Endothelial cell of umbilical vein (primary cell): Measurements from ENCODE around the gene CCM2. TPM values are rescaled to one million over a fixed set of nuclear protein-coding genes. Genes with fewer than 3 reads are reported as not detected.

Experiments used
- BruUV-seq: library from RNA; stranded (reverse); fragments of 400-500 nt; replicated peaks from 2 replicates; lab custom pipeline; 2021; lab: Mats Ljungman, UMichigan
- CTCF ChIA-PET: fragments of 300-600, 350-600 bp; sonication (Branson Sonifier 250); formaldehyde crosslinking; loops from one replicate; lab custom pipeline; 2021; ENCODE audit warnings: antibody characterized with exemption, inconsistent platforms; lab: Charles Lee
- POLR2A ChIA-PET: fragments of 300-600, 350-600 bp; sonication (Branson Sonifier 250); formaldehyde crosslinking; loops from one replicate; lab custom pipeline; 2021; ENCODE audit warnings: antibody characterized with exemption, inconsistent platforms; lab: Charles Lee
- DNase-seq: peaks from one replicate; pipeline ENCODE4 v3.0.0-alpha.2; 2011; ENCODE audit warnings: low read depth, low spot score
- FAIRE-seq: peaks from 2 replicates; lab custom pipeline; 2011; peaks lifted over from hg19 to GRCh38; lab: Jason Lieb, UNC
- H2AFZ ChIP-seq: 2 replicates; pipeline ENCODE4 v1.6.0; 2012; ENCODE audit warnings: low read depth, low read length, control low read depth, inconsistent platforms
- H3K27ac ChIP-seq: 2 replicates; pipeline ENCODE4 v1.5.1; 2011; ENCODE audit warnings: low read depth, mild to moderate bottlenecking, control low read depth, low read length, moderate library complexity; ENCODE audit not compliant: insufficient read depth
- H3K27me3 ChIP-seq, 2 experiments: 2 replicates each; pipeline versions ENCODE4 v1.6.0 to v1.6.1; 2011; ENCODE audit warnings: low read length in 2 of 2, mixed read lengths in 1 of 2; ENCODE audit not compliant: control insufficient read depth in 2 of 2, insufficient read depth in 2 of 2
- H3K36me3 ChIP-seq, 2 experiments: 2 replicates in 1 of 2; 3 replicates in 1 of 2; pipeline ENCODE4 v1.5.1; 2011; ENCODE audit warnings: low read length in 2 of 2, mild to moderate bottlenecking in 1 of 2, moderate library complexity in 1 of 2; ENCODE audit not compliant: control insufficient read depth in 2 of 2, insufficient read depth in 2 of 2; ENCODE audit errors: extremely low read depth in 1 of 2
- H3K4me1 ChIP-seq: 3 replicates; pipeline ENCODE4 v1.5.1; 2011; ENCODE audit warnings: mild to moderate bottlenecking, low read length; ENCODE audit not compliant: control insufficient read depth, insufficient read depth; ENCODE audit errors: extremely low read depth
- H3K4me2 ChIP-seq: 2 replicates; pipeline ENCODE4 v1.6.1; 2011; ENCODE audit warnings: low read length, control low read depth, mixed read lengths; ENCODE audit not compliant: insufficient read depth
- H3K4me3 ChIP-seq, 3 experiments: fragments of 200-600 bp in 1 of 3; sonication (generic), shearing (Covaris generic) in 1 of 3; replicated peaks in 1 of 3; 2 replicates each; pipeline ENCODE4 v1.5.1; 2011 to 2016; ENCODE audit warnings: control low read depth in 3 of 3, low read length in 3 of 3, mild to moderate bottlenecking in 2 of 3, inconsistent platforms in 1 of 3, low read depth in 1 of 3, moderate library complexity in 1 of 3; ENCODE audit not compliant: insufficient read depth in 1 of 3
- H3K79me2 ChIP-seq: 2 replicates; pipeline ENCODE4 v1.6.0; 2012; ENCODE audit warnings: low read length, inconsistent platforms; ENCODE audit not compliant: control insufficient read depth, insufficient read depth
- H3K9ac ChIP-seq: replicated peaks from 2 replicates; pipeline ENCODE3; 2011; ENCODE audit warnings: low read length, control low read depth; ENCODE audit not compliant: insufficient read depth; ENCODE audit errors: extremely low read depth
- H3K9me1 ChIP-seq: replicated peaks from 3 replicates; pipeline ENCODE4 v1.6.0; 2011; ENCODE audit warnings: mild to moderate bottlenecking, low read length; ENCODE audit not compliant: control insufficient read depth, insufficient read depth; ENCODE audit errors: extremely low read depth
- H3K9me3 ChIP-seq: replicated peaks from 2 replicates; pipeline ENCODE4 v1.5.1; 2012; ENCODE audit warnings: low read length, inconsistent platforms; ENCODE audit not compliant: control insufficient read depth, insufficient read depth
- H4K20me1 ChIP-seq: replicated peaks from 2 replicates; pipeline ENCODE3; 2011; ENCODE audit warnings: mild to moderate bottlenecking, low read length; ENCODE audit not compliant: control insufficient read depth, insufficient read depth; ENCODE audit errors: extremely low read depth
- CTCF ChIP-seq, 2 donors: IDR thresholded peaks; 1 replicate in 1 of 2; 2 replicates in 1 of 2; pipeline ENCODE4 v1.5.1; 2011; ENCODE audit warnings: low read length in 2 of 2, mild to moderate bottlenecking in 2 of 2, moderate library complexity in 2 of 2, control low read depth in 1 of 2, inconsistent platforms in 1 of 2, low read depth in 1 of 2; ENCODE audit not compliant: insufficient read depth in 1 of 2; ENCODE audit errors: extremely low read depth in 1 of 2
- EZH2 ChIP-seq: IDR thresholded peaks from 2 replicates; pipeline ENCODE4 v1.6.1; 2012; ENCODE audit warnings: borderline replicate concordance, low read depth, mild to moderate bottlenecking, moderate library complexity, low read length, inconsistent platforms; ENCODE audit not compliant: severe bottlenecking
- FOS ChIP-seq: IDR thresholded peaks from 2 replicates; pipeline ENCODE4 v1.6.1; 2011; ENCODE audit warnings: mild to moderate bottlenecking, low read length, moderate library complexity, borderline replicate concordance; ENCODE audit not compliant: insufficient read depth
- GATA2 ChIP-seq: IDR thresholded peaks from 2 replicates; pipeline ENCODE4 v1.7.0; 2011; ENCODE audit warnings: low read depth, mild to moderate bottlenecking, moderate library complexity, mixed read lengths, low read length; ENCODE audit not compliant: insufficient read length, insufficient read depth
- JUN ChIP-seq: IDR thresholded peaks from 2 replicates; pipeline ENCODE4 v1.6.1; 2011; ENCODE audit warnings: borderline replicate concordance, low read depth; ENCODE audit not compliant: insufficient read length, insufficient read depth
- MAX ChIP-seq: IDR thresholded peaks from 2 replicates; pipeline ENCODE4 v1.6.1; 2011; ENCODE audit not compliant: insufficient read depth, insufficient read length
- MYC ChIP-seq: IDR thresholded peaks from one replicate; pipeline ENCODE4 v1.6.1; 2011; ENCODE audit warnings: mild to moderate bottlenecking, low read depth, low read length
- POLR2A ChIP-seq: IDR thresholded peaks from 2 replicates; pipeline ENCODE4 v1.6.1; 2012; ENCODE audit warnings: low read depth, mild to moderate bottlenecking, control low read depth, low read length
- POLR2AphosphoS5 ChIP-seq: IDR thresholded peaks from 2 replicates; pipeline ENCODE4 v1.6.1; 2012; ENCODE audit warnings: low read depth, mild to moderate bottlenecking, control low read depth, low read length, moderate library complexity; ENCODE audit not compliant: insufficient read depth
- dilution Hi-C: fragments of 300-500 bp; cut with MboI; formaldehyde crosslinking; loops from one replicate; pipeline ENCODE4 v1.15.0; 2019; ENCODE audit warnings: low sequenced_read_pairs; ENCODE audit not compliant: extremely low pct_ligation_motif_present
- intact Hi-C: fragments of 100-400 bp; cut with micrococcal nuclease; formaldehyde crosslinking; loops from one replicate; pipeline ENCODE4 v1.10.0; 2022
- polyA plus RNA-seq, 4 experiments: library from polyadenylated mRNA; depleted of rRNA in 3 of 4; stranded (reverse) in 3 of 4; unstranded in 1 of 4; fragments of >200 nt; gene quantifications; 2 replicates each; pipeline versions ENCODE4 v1.2.1 to v1.2.3, GENCODE V29; 2011 to 2012; ENCODE audit warnings: missing spikeins in 1 of 4
- total RNA-seq: library from RNA; stranded (reverse); gene quantifications from 2 replicates; pipeline ENCODE4 v1.2.3, GENCODE V29; 2021

Gene CCM2
- total and polyA plus RNA-seq, 2 donors (not counting 3 experiments of a cell fraction or from before 2014, with no cell fraction given), result 66.1 to 70.4 TPM

- Histone ChIP-seq H3K9me3 (no peaks in the 10 kb centered on the region), H3K4me3 (no peak overlapping the region), H3K36me3 (no peaks in the 10 kb centered on the region), H3K27me3 (peaks cover 19 to 24% of the 10 kb centered on the region in 2 experiments), H3K79me2 (no peaks in the 10 kb centered on the region), H4K20me1 (no peaks in the 10 kb centered on the region), H3K27ac (no peak overlapping the region), H3K9me1 (no peaks in the 10 kb centered on the region), H3K4me1 (no peaks in the 10 kb centered on the region), H3K9ac (no peak overlapping the region), H3K4me2 (no peak overlapping the region), H2AFZ (no peak overlapping the region)
- no TSS peak for BruUV-seq
- intact Hi-C loops, result no loop called here
- dilution Hi-C loops, result no loop called here
- no peak for FAIRE-seq
- no peak for TF ChIP-seq GATA2
- no peak for TF ChIP-seq MYC
- DNase-seq, result no peak
- POLR2A ChIA-PET, result no interaction called here
- CTCF ChIA-PET, result interaction anchor here (1.2 kb wide), 1 partner anchor 18 kb away, joined by 6 read pairs; no protein-coding TSS in a partner anchor
Measured at GRCh38 chr7:45118292-45118691, 118.3 kb downstream of the CCM2 start.

GRCh38 chr7:45118889-45119331 lies 118.9 kb downstream of the CCM2 start:
- ChIA-PET POLR2A (no interaction called here), CTCF (interaction anchor here (1.2 to 1.4 kb wide), 2 partner anchors 17 to 145 kb away, joined by 5 to 6 read pairs; no protein-coding TSS in a partner anchor)
- DNase-seq, result no peak
- no peak for FAIRE-seq
- no peaks in the 10 kb centered on the region for H4K20me1 ChIP-seq
- H3K36me3 ChIP-seq, result no peaks in the 10 kb centered on the region
- no peaks in the 10 kb centered on the region for H3K9me3 ChIP-seq
- H3K9ac ChIP-seq, result no peak overlapping the region
- no peak overlapping the region for H2AFZ ChIP-seq
- no peaks in the 10 kb centered on the region for H3K9me1 ChIP-seq
- H3K27ac ChIP-seq, result no peak overlapping the region
- no peak overlapping the region for H3K4me2 ChIP-seq
- intact Hi-C loops, result no loop called here
- no peaks in the 10 kb centered on the region for H3K79me2 ChIP-seq
- dilution Hi-C loops, result no loop called here
- H3K27me3 ChIP-seq, result peaks cover 19 to 20% of the 10 kb centered on the region in 2 experiments
- no peak overlapping the region for H3K4me3 ChIP-seq
- no TSS peak for BruUV-seq
- TF ChIP-seq FOS (no peak), EZH2 (no peak), MYC (no peak), POLR2A (no peak), GATA2 (no peak), CTCF (IDR thresholded peaks at IDR 0.05; ENCODE audit: extremely low read depth in 1 of 2, insufficient read depth in 1 of 2, low read depth in 1 of 2, low read length in 2 of 2) (no peak), MAX (no peak), POLR2AphosphoS5 (no peak), JUN (no peak)
- no peaks in the 10 kb centered on the region for H3K4me1 ChIP-seq
